Type B pancreatic cell (in vitro differentiated cells): ENCODE data around the gene ILKAP. TPM values are rescaled to one million over a fixed set of nuclear protein-coding genes. Genes with fewer than 3 reads are reported as not detected.

Experiments
- DNase-seq: peaks from one replicate; pipeline ENCODE4 v3.0.0; 2021; ENCODE audit warnings: mixed read lengths; ENCODE audit not compliant: unreplicated experiment; ENCODE audit errors: extremely low spot score
- H3K27ac Mint-ChIP-seq: 2 replicates; pipeline ENCODE4 v1.8.0; 2021; ENCODE audit warnings: mild to moderate bottlenecking, mixed read lengths
- H3K27me3 Mint-ChIP-seq: 2 replicates; pipeline ENCODE4 v1.8.0; 2021; ENCODE audit warnings: mixed read lengths
- H3K36me3 Mint-ChIP-seq: 2 replicates; pipeline ENCODE4 v1.8.0; 2021; ENCODE audit warnings: mixed read lengths
- H3K4me1 Mint-ChIP-seq: one replicate; pipeline ENCODE4 v1.8.0; 2021; ENCODE audit warnings: mixed read lengths; ENCODE audit not compliant: unreplicated experiment
- H3K4me3 Mint-ChIP-seq: 2 replicates; pipeline ENCODE4 v1.8.0; 2021; ENCODE audit warnings: mild to moderate bottlenecking, mixed read lengths
- H3K9me3 Mint-ChIP-seq: 2 replicates; pipeline ENCODE4 v1.8.0; 2021; ENCODE audit warnings: mixed read lengths
- CTCF ChIP-seq: fragments of 200-600 bp; sonication (generic); conservative IDR thresholded peaks from 2 replicates; pipeline ENCODE4 v1.5.0; 2021; ENCODE audit warnings: antibody characterized with exemption, mild to moderate bottlenecking
- total RNA-seq: library from RNA; stranded (reverse); gene quantifications from 2 replicates; pipeline ENCODE4 v1.2.1, GENCODE V29; 2021; ENCODE audit warnings: low replicate concordance

The ILKAP gene
- total RNA-seq, 1 donor from 2014 or later, result 50.4 TPM

GRCh38 chr2:238167344-238167715 lies 36.2 kb downstream of the ILKAP start:
- no peaks in the 10 kb centered on the region for H3K4me1 Mint-ChIP-seq
- peaks cover 11% of the 10 kb centered on the region for H3K36me3 Mint-ChIP-seq
- peaks cover 28% of the 10 kb centered on the region for H3K27me3 Mint-ChIP-seq
- no peak for DNase-seq
- H3K9me3 Mint-ChIP-seq, result no peaks in the 10 kb centered on the region
- no peak overlapping the region for H3K27ac Mint-ChIP-seq
- TF ChIP-seq CTCF, result no peak
- H3K4me3 Mint-ChIP-seq, result no peak overlapping the region

GRCh38 chr2:238166391-238167343 lies 36.8 kb downstream of the ILKAP start:
- no peak for DNase-seq

GRCh38 chr2:238165288-238165921 lies 38.1 kb downstream of the ILKAP start:
- Mint-ChIP-seq H3K9me3 (no peaks in the 10 kb centered on the region), H3K4me3 (peak overlapping the region; percentile 45), H3K4me1 (no peaks in the 10 kb centered on the region), H3K27ac (no peak overlapping the region), H3K27me3 (peaks cover 42% of the 10 kb centered on the region), H3K36me3 (peaks cover 11% of the 10 kb centered on the region)
- no peak for TF ChIP-seq CTCF
- no peak for DNase-seq

More at GRCh38 chr2:238166391-238167343, 36.8 kb downstream of the ILKAP start:
- no peak overlapping the region for H3K4me3 Mint-ChIP-seq
- H3K27ac Mint-ChIP-seq, result no peak overlapping the region
- no peaks in the 10 kb centered on the region for H3K4me1 Mint-ChIP-seq
- peaks cover 11% of the 10 kb centered on the region for H3K36me3 Mint-ChIP-seq
- H3K9me3 Mint-ChIP-seq, result no peaks in the 10 kb centered on the region
- no peak for TF ChIP-seq CTCF
- H3K27me3 Mint-ChIP-seq, result peaks cover 34% of the 10 kb centered on the region

- H3K4me3 Mint-ChIP-seq, result peak overlapping the region; percentile 45
- H3K27me3 Mint-ChIP-seq, result peaks cover 46% of the 10 kb centered on the region
- no peaks in the 10 kb centered on the region for H3K9me3 Mint-ChIP-seq
- H3K36me3 Mint-ChIP-seq, result peaks cover 8% of the 10 kb centered on the region
- no peak overlapping the region for H3K27ac Mint-ChIP-seq
- no peaks in the 10 kb centered on the region for H3K4me1 Mint-ChIP-seq
- no peak for TF ChIP-seq CTCF
- no peak for DNase-seq
Measured at GRCh38 chr2:238164906-238165287, 38.6 kb downstream of the ILKAP start.

GRCh38 chr2:238163481-238164198 lies 39.9 kb downstream of the ILKAP start:
- Mint-ChIP-seq H3K36me3 (peaks cover 4% of the 10 kb centered on the region), H3K27ac (no peak overlapping the region), H3K4me3 (no peak overlapping the region), H3K27me3 (peaks cover 54% of the 10 kb centered on the region), H3K4me1 (no peaks in the 10 kb centered on the region), H3K9me3 (no peaks in the 10 kb centered on the region)
- DNase-seq, result no peak
- no peak for TF ChIP-seq CTCF
